GM18868 (cell line): Measurements from ENCODE around the gene INTS15.

ENCODE experiments used
- ATAC-seq: cut with Tn5 transposase; IDR thresholded peaks from one replicate; pipeline ENCODE4 v1.9.1; 2021; ENCODE audit warnings: mild to moderate bottlenecking, moderate library complexity; ENCODE audit not compliant: unreplicated experiment

Gene INTS15

GRCh38 chr7:6655636-6656385 is 66.0 kb downstream of the INTS15 start:
- no peak for ATAC-seq

GRCh38 chr7:6656413-6656812 is 66.6 kb downstream of the INTS15 start:
- ATAC-seq = no peak
